Neuronal stem cell (in vitro differentiated cells): ENCODE data around the gene FCGR3B.
"Not testable (repeated sequence)": the region's sequence is repeated elsewhere in the genome, so short reads cannot be mapped to it uniquely, and the experiment has no call there.

ENCODE experiments used
- DNase-seq: peaks from one replicate; pipeline ENCODE4 v3.0.0-alpha.2; 2013; ENCODE audit warnings: low spot score
- H2AFZ ChIP-seq: one replicate; pipeline ENCODE4 v1.6.1; 2013; ENCODE audit warnings: mild to moderate bottlenecking, low read length, inconsistent platforms
- H2AK5ac ChIP-seq: 2 replicates; pipeline ENCODE4 v1.6.1; 2013; ENCODE audit warnings: low read depth, mild to moderate bottlenecking, inconsistent platforms, low read length, moderate library complexity, mixed read lengths
- H2BK120ac ChIP-seq: 2 replicates; pipeline ENCODE4 v1.6.1; 2013; ENCODE audit warnings: low read depth, mild to moderate bottlenecking, inconsistent platforms, low read length, moderate library complexity, mixed read lengths
- H2BK12ac ChIP-seq: one replicate; pipeline ENCODE4 v1.6.1; 2013; ENCODE audit warnings: low read length, inconsistent platforms
- H2BK15ac ChIP-seq: 2 replicates; pipeline ENCODE4 v1.6.1; 2013; ENCODE audit warnings: mild to moderate bottlenecking, low read length, inconsistent platforms, mixed read lengths
- H2BK5ac ChIP-seq: one replicate; pipeline ENCODE4 v1.6.1; 2013; ENCODE audit warnings: inconsistent platforms, mild to moderate bottlenecking, low read length, moderate library complexity
- H3K14ac ChIP-seq: one replicate; pipeline ENCODE4 v1.6.1; 2013; ENCODE audit warnings: low read length, inconsistent platforms
- H3K18ac ChIP-seq: 2 replicates; pipeline ENCODE4 v1.6.1; 2013; ENCODE audit warnings: low read length, inconsistent platforms
- H3K23ac ChIP-seq: 2 replicates; pipeline ENCODE4 v1.6.1; 2013; ENCODE audit warnings: low read depth, mild to moderate bottlenecking, mixed read lengths, low read length, inconsistent platforms; ENCODE audit not compliant: poor library complexity
- H3K27ac ChIP-seq: replicated peaks from 3 replicates; pipeline ENCODE4 v1.5.1; 2013; ENCODE audit warnings: low read length, inconsistent platforms
- H3K27me3 ChIP-seq, 3 experiments: 2 replicates each; pipeline ENCODE4 v1.6.1; 2013; ENCODE audit warnings: low read length in 3 of 3, mild to moderate bottlenecking in 2 of 3, inconsistent platforms in 1 of 3, low read depth in 1 of 3, mixed read lengths in 1 of 3, moderate library complexity in 1 of 3; ENCODE audit not compliant: control insufficient read depth in 3 of 3, insufficient read depth in 3 of 3
- H3K36me3 ChIP-seq, 2 donors: replicated peaks in 1 of 2; 2 replicates each; pipeline ENCODE4 v1.6.1; 2013; ENCODE audit warnings: low read length in 2 of 2; ENCODE audit not compliant: control insufficient read depth in 2 of 2, insufficient read depth in 2 of 2
- H3K4ac ChIP-seq: 2 replicates; pipeline ENCODE4 v1.6.1; 2013; ENCODE audit warnings: inconsistent platforms, mild to moderate bottlenecking, low read length, moderate library complexity
- H3K4me1 ChIP-seq, 2 donors: 1 replicate in 1 of 2; 2 replicates in 1 of 2; pipeline ENCODE4 v1.6.1; 2013; ENCODE audit warnings: low read length in 2 of 2, low read depth in 1 of 2; ENCODE audit not compliant: control insufficient read depth in 2 of 2, insufficient read depth in 1 of 2
- H3K4me2 ChIP-seq: one replicate; pipeline ENCODE4 v1.6.1; 2013; ENCODE audit warnings: mild to moderate bottlenecking, low read length, inconsistent platforms; ENCODE audit not compliant: insufficient read depth, poor library complexity, severe bottlenecking
- H3K4me3 ChIP-seq, 2 donors: 2 replicates each; pipeline ENCODE4 v1.5.1; 2013; ENCODE audit warnings: low read length in 2 of 2, mild to moderate bottlenecking in 2 of 2, inconsistent platforms in 1 of 2, moderate library complexity in 1 of 2
- H3K79me1 ChIP-seq: one replicate; pipeline ENCODE4 v1.6.1; 2013; ENCODE audit warnings: low read depth, mild to moderate bottlenecking, inconsistent platforms, low read length, moderate library complexity
- H3K9ac ChIP-seq: one replicate; pipeline ENCODE4 v1.6.1; 2013; ENCODE audit warnings: mild to moderate bottlenecking, low read depth, low read length, inconsistent platforms; ENCODE audit not compliant: poor library complexity
- H3K9me3 ChIP-seq, 2 donors: replicated peaks in 1 of 2; 2 replicates each; pipeline versions ENCODE3 to v1.6.1; 2013; ENCODE audit warnings: low read length in 2 of 2, mild to moderate bottlenecking in 2 of 2, inconsistent platforms in 1 of 2, low read depth in 1 of 2, mixed read lengths in 1 of 2, moderate library complexity in 1 of 2; ENCODE audit not compliant: control insufficient read depth in 2 of 2, insufficient read depth in 1 of 2
- H4K8ac ChIP-seq: one replicate; pipeline ENCODE4 v1.6.1; 2013; ENCODE audit warnings: low read depth, mild to moderate bottlenecking, inconsistent platforms, low read length, moderate library complexity
- H4K91ac ChIP-seq: one replicate; pipeline ENCODE4 v1.6.1; 2013; ENCODE audit warnings: low read length, low read depth, mild to moderate bottlenecking, inconsistent platforms; ENCODE audit not compliant: poor library complexity
- WGBS, 2 donors: extraction: QIAGEN DNeasy Blood & Tissue Kit; methylation state at CpG; one replicate each; pipeline ENCODE4 v1.1.7; 2013; ENCODE audit warnings: missing lambda C conversion rate in 2 of 2, mixed read lengths in 1 of 2; ENCODE audit not compliant: insufficient read length in 2 of 2, insufficient replicate concordance in 1 of 2; ENCODE audit errors: extremely low coverage in 2 of 2; 5-methylcytosine and 5-hydroxymethylcytosine counted together

FCGR3B gene

GRCh38 chr1:161597077-161597476 is 33.9 kb downstream of the FCGR3B start:
- not testable (repeated sequence) for H2AFZ ChIP-seq, H2BK12ac ChIP-seq, H3K4me2 ChIP-seq, H2BK15ac ChIP-seq, H4K8ac ChIP-seq, H3K9me3 ChIP-seq, H3K4ac ChIP-seq, DNase-seq, H4K91ac ChIP-seq, H3K27ac ChIP-seq, H2BK5ac ChIP-seq, H3K27me3 ChIP-seq, H2BK120ac ChIP-seq, H3K18ac ChIP-seq, H3K9ac ChIP-seq, H3K4me3 ChIP-seq, H3K14ac ChIP-seq, H3K23ac ChIP-seq, H2AK5ac ChIP-seq, H3K4me1 ChIP-seq, H3K36me3 ChIP-seq, H3K79me1 ChIP-seq
- WGBS, 2 donors, result no CpG with 5 or more reads among the region's 3 CpGs

GRCh38 chr1:161595583-161595982 is 35.4 kb downstream of the FCGR3B start:
- not testable (repeated sequence) for H4K8ac ChIP-seq, H3K36me3 ChIP-seq, H3K4me1 ChIP-seq, H3K14ac ChIP-seq, H3K18ac ChIP-seq, H3K4me2 ChIP-seq, H2BK5ac ChIP-seq, H3K27me3 ChIP-seq, H2BK120ac ChIP-seq, H2AK5ac ChIP-seq, H2BK15ac ChIP-seq, H2AFZ ChIP-seq, H2BK12ac ChIP-seq, H3K79me1 ChIP-seq, H3K4me3 ChIP-seq, H3K9ac ChIP-seq, H3K4ac ChIP-seq, DNase-seq, H3K9me3 ChIP-seq, H3K23ac ChIP-seq, H4K91ac ChIP-seq
- no CpG with 5 or more reads among the region's 2 CpGs for WGBS, 2 donors
- H3K27ac ChIP-seq, result peak overlapping the region; percentile 36

- H2AK5ac ChIP-seq, H4K91ac ChIP-seq, H3K9ac ChIP-seq, H2AFZ ChIP-seq, H3K36me3 ChIP-seq, H2BK120ac ChIP-seq, H3K4me2 ChIP-seq, H2BK5ac ChIP-seq, H2BK12ac ChIP-seq, H3K4ac ChIP-seq, H3K14ac ChIP-seq, H3K23ac ChIP-seq, H3K79me1 ChIP-seq, H3K9me3 ChIP-seq, H3K27me3 ChIP-seq, H4K8ac ChIP-seq, DNase-seq, H3K4me1 ChIP-seq, H3K4me3 ChIP-seq, H2BK15ac ChIP-seq: not testable (repeated sequence)
- peak overlapping the region; percentile 36 for H3K27ac ChIP-seq
- WGBS, 2 donors, result no CpG with 5 or more reads among the region's 2 CpGs
- H3K18ac ChIP-seq, result peak overlapping the region; percentile 64
Observed at GRCh38 chr1:161595173-161595572, 35.8 kb downstream of the FCGR3B start.

DNA sequence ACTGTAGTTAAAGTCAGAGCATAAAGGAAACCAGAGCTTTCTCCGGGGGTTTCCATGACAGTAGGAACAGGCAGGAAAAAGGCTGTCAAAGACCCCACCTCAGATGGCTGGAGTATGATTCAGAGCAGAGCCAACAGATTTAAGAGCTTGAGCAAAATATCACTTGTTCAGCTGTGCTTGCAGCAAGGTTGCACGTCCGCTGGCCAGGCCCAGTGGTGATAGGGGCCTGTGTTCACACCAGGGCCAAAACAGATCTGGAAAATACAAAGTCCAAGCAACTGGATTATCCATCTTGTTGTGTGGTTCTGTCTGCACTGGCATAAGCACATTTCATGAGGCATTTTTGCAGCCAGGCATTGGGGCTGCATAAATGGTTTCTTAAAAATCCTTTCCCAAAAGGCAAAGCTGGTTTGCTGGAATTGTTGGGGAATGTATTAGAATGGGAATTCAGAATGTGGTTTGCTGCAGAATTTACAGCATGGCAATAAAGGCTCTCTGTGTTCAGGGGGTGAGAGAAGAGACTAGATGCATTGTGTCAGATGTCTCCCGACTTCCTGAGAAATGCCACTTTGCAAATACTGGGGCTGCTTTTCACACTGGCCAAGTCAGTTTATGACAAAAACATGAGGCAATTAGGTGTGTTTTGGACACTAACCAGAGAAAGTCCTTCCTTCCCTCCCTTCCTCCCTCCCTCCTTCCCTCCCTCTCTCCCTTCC is 36.5 kb downstream of the FCGR3B start:
- not testable (repeated sequence) for H3K27me3 ChIP-seq, H3K79me1 ChIP-seq, H3K14ac ChIP-seq, H4K8ac ChIP-seq, H3K9ac ChIP-seq, H3K4me2 ChIP-seq, H2BK12ac ChIP-seq, H3K4me1 ChIP-seq, H2AFZ ChIP-seq, H2BK120ac ChIP-seq, DNase-seq, H3K36me3 ChIP-seq, H3K18ac ChIP-seq, H3K27ac ChIP-seq, H3K4ac ChIP-seq, H3K4me3 ChIP-seq, H3K23ac ChIP-seq, H4K91ac ChIP-seq, H2BK15ac ChIP-seq, H3K9me3 ChIP-seq, H2AK5ac ChIP-seq, H2BK5ac ChIP-seq
- WGBS, 2 donors, result no CpG with 5 or more reads among the region's 4 CpGs
